ENCODE results near the gene TRIP13. TPM values are rescaled to one million over a fixed set of nuclear protein-coding genes. Genes with fewer than 3 reads are reported as not detected.

TRIP13 gene
- total RNA-seq, 1 donor, result 4.0 TPM

DNA sequence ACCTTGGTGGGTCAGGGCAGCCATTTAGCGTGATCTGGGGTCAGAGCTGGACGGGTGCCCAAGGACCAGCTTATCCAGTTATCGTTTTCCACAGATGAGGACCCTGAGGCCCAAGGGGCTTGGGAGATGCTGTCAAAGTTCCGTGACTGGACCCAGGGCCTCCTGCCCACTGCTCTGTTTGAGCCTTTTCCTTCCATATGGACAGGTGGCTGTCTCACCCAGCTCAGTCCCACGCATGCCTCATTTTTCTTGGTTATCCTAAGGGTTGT, 56.5 kb downstream of the TRIP13 start:
- Histone ChIP-seq H2AFZ (ENCODE audit: low read length) (no peak overlapping the region), H3K79me2 (ENCODE audit: insufficient read depth, low read length) (no peaks in the 10 kb centered on the region), H3K27ac (ENCODE audit: low read depth, low read length) (no peak overlapping the region), H4K20me1 (ENCODE audit: insufficient read depth, low read length) (no peaks in the 10 kb centered on the region), H3K4me3 (ENCODE audit: insufficient read depth, low read length) (no peak overlapping the region), H3K36me3 (ENCODE audit: insufficient read depth, low read length) (no peaks in the 10 kb centered on the region), H3K4me2 (ENCODE audit: insufficient read depth, low read length) (no peak overlapping the region), H3K4me1 (ENCODE audit: insufficient read depth, low read length) (no peaks in the 10 kb centered on the region), H3K27me3 (ENCODE audit: insufficient read depth, low read length) (peaks cover 81% of the 10 kb centered on the region), H3K9me3 (ENCODE audit: low read depth, low read length) (peaks cover 12% of the 10 kb centered on the region)
- no peak for TF ChIP-seq CTCF (IDR thresholded peaks at IDR 0.05; ENCODE audit: extremely low read depth, low read depth, low read length)
- DNase-seq (ENCODE audit: insufficient read length, low spot score, missing footprints), result no peak

- no peaks in the 10 kb centered on the region for H3K4me1 ChIP-seq (ENCODE audit: insufficient read depth, low read length)
- H3K36me3 ChIP-seq (ENCODE audit: insufficient read depth, low read length), result no peaks in the 10 kb centered on the region
- H3K4me2 ChIP-seq (ENCODE audit: insufficient read depth, low read length), result no peak overlapping the region
- DNase-seq (ENCODE audit: insufficient read length, low spot score, missing footprints), result no peak
- peaks cover 12% of the 10 kb centered on the region for H3K9me3 ChIP-seq (ENCODE audit: low read depth, low read length)
- H4K20me1 ChIP-seq (ENCODE audit: insufficient read depth, low read length), result no peaks in the 10 kb centered on the region
- no peak overlapping the region for H2AFZ ChIP-seq (ENCODE audit: low read length)
- no peak overlapping the region for H3K4me3 ChIP-seq (ENCODE audit: insufficient read depth, low read length)
- H3K27me3 ChIP-seq (ENCODE audit: insufficient read depth, low read length), result peaks cover 80% of the 10 kb centered on the region
- TF ChIP-seq CTCF (IDR thresholded peaks at IDR 0.05; ENCODE audit: extremely low read depth, low read depth, low read length), result no peak
- no peaks in the 10 kb centered on the region for H3K79me2 ChIP-seq (ENCODE audit: insufficient read depth, low read length)
- H3K27ac ChIP-seq (ENCODE audit: low read depth, low read length), result no peak overlapping the region
Measured at GRCh38 chr5:949815-950560, 57.3 kb downstream of the TRIP13 start.

DNA sequence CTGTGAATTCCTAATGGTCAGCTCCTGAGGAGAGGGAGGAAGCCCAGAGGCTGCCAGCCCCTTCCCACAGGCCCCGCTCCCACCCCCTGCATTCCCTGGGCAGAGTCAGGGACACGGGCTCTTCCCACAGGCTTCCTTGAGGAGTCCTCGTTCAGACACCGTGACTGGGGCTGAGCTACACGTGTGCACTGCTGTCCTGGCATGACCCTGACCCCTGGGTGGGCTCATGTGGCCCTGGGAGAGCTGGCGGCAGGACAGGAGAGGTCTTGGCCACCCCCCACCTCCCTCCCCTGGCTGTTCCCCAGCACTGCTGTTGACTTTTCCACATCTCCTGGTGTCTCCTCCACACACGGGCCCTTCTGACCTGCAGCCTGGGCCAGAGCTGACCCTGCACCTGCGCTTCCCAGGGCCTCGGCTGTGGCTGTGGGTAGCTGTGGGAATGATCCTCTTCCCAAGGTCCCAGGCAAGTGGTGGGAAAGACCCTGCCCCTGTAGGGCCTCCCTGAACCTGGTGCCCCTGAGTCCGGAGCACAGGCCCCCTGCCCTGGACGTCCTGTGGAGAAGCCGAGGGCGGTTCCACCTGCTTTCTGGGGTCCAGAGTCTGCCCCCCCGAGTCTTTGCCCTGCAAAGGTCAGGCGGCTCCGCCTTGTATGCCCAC, 59.4 kb downstream of the TRIP13 start:
- Histone ChIP-seq H3K9me3 (ENCODE audit: low read depth, low read length) (peaks cover 12% of the 10 kb centered on the region), H3K27ac (ENCODE audit: low read depth, low read length) (no peak overlapping the region), H3K4me2 (ENCODE audit: insufficient read depth, low read length) (no peak overlapping the region), H3K4me3 (ENCODE audit: insufficient read depth, low read length) (no peak overlapping the region), H3K27me3 (ENCODE audit: insufficient read depth, low read length) (peaks cover 73% of the 10 kb centered on the region), H3K79me2 (ENCODE audit: insufficient read depth, low read length) (no peaks in the 10 kb centered on the region), H2AFZ (ENCODE audit: low read length) (no peak overlapping the region), H3K4me1 (ENCODE audit: insufficient read depth, low read length) (peaks cover 11% of the 10 kb centered on the region), H4K20me1 (ENCODE audit: insufficient read depth, low read length) (no peaks in the 10 kb centered on the region), H3K36me3 (ENCODE audit: insufficient read depth, low read length) (no peaks in the 10 kb centered on the region)
- TF ChIP-seq CTCF (IDR thresholded peaks at IDR 0.05; ENCODE audit: extremely low read depth, low read depth, low read length), result no peak
- no peak for DNase-seq (ENCODE audit: insufficient read length, low spot score, missing footprints)

- H4K20me1 ChIP-seq (ENCODE audit: insufficient read depth, low read length), result no peaks in the 10 kb centered on the region
- H3K4me3 ChIP-seq (ENCODE audit: insufficient read depth, low read length), result no peak overlapping the region
- no peak for TF ChIP-seq CTCF (IDR thresholded peaks at IDR 0.05; ENCODE audit: extremely low read depth, low read depth, low read length)
- H3K36me3 ChIP-seq (ENCODE audit: insufficient read depth, low read length), result no peaks in the 10 kb centered on the region
- H3K79me2 ChIP-seq (ENCODE audit: insufficient read depth, low read length), result no peaks in the 10 kb centered on the region
- no peak overlapping the region for H3K27ac ChIP-seq (ENCODE audit: low read depth, low read length)
- H3K4me2 ChIP-seq (ENCODE audit: insufficient read depth, low read length), result no peak overlapping the region
- DNase-seq (ENCODE audit: insufficient read length, low spot score, missing footprints), result no peak
- no peak overlapping the region for H2AFZ ChIP-seq (ENCODE audit: low read length)
- peaks cover 67% of the 10 kb centered on the region for H3K27me3 ChIP-seq (ENCODE audit: insufficient read depth, low read length)
- peaks cover 12% of the 10 kb centered on the region for H3K9me3 ChIP-seq (ENCODE audit: low read depth, low read length)
- peaks cover 18% of the 10 kb centered on the region for H3K4me1 ChIP-seq (ENCODE audit: insufficient read depth, low read length)
Measured at GRCh38 chr5:952597-953271, 60.0 kb downstream of the TRIP13 start.

All from osteoblast (primary cell).